Nasal cavity respiratory epithelium epithelial cell of viscerocranial mucosa (primary cell): ENCODE data around the gene LMO7. TPM values are rescaled to one million over a fixed set of nuclear protein-coding genes. Genes with fewer than 3 reads are reported as not detected.

Experiments used
- total RNA-seq: library from RNA; depleted of rRNA; stranded (reverse); fragments of >200 nt; gene quantifications from 2 replicates; pipeline ENCODE4 v1.2.3, GENCODE V29; 2014

The LMO7 gene
- 46.1 and 123 TPM in 2 replicates for total RNA-seq

DNA sequence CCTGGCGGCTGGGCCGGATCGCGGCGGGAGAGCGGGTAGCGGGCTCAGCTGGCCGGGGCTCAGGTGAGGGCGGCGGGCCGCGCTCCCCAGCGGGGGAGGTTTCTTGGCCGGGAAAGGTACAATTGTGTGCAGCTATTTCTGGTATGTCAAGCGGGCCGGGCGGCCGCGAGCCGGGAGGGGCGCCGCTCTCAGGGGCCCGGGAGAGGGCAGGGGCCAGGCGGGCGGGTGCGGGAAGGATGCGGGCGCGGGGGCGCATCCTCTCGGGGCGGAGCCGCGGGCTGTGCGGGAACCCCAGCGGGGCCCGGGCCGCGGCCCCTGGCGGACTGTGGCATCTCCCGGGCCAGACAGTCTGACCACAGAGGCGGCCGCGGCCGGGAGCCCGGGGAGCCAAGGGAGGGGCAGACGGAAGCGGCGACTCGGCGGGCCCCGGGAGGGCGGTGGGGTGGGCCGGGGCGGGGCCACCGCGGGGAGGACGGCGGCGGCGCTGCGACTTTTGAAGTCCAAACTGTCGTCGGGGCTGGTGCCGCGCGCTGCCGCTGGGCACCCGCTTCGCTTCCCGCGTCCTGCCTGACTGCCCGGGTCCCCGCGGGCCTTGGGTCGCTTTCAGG, at the start of gene LMO7:
LMO7 (plus strand) TSS at position 503 of the 608 bp plus-strand sequence. CDS start 328 bp downstream, outside the sequence.

Other genes starting within 250 kb of the LMO7 start
- gene TBC1D4, start 154.2 kb upstream of the LMO7 start, total RNA-seq = 24.6 and 25.3 TPM in 2 replicates
- gene COMMD6, start 98.5 kb upstream of the LMO7 start, total RNA-seq = 29.0 and 52.4 TPM in 2 replicates
- 64.1 and 99.5 TPM in 2 replicates for gene UCHL3, start 86.5 kb upstream of the LMO7 start, total RNA-seq